ACC112 (cell line): Measurements from ENCODE around the gene MAP1B.

Experiments
- H2AFZ ChIP-seq: fragments of 200-600 bp; sonication (generic); one replicate; pipeline ENCODE4 v1.6.0; 2017; ENCODE audit warnings: antibody characterized with exemption, low read length; ENCODE audit not compliant: unreplicated experiment
- H3K27ac ChIP-seq: fragments of 200-600 bp; sonication (generic); 2 replicates; pipeline ENCODE4 v1.5.1; 2014; ENCODE audit warnings: low read depth, mild to moderate bottlenecking, antibody characterized with exemption, low read length, moderate library complexity
- H3K27me3 ChIP-seq: fragments of 200-600 bp; sonication (generic); 2 replicates; pipeline ENCODE4 v1.6.1; 2014; ENCODE audit warnings: mild to moderate bottlenecking, antibody characterized with exemption, low read length, moderate library complexity, mixed read lengths; ENCODE audit not compliant: insufficient read depth
- H3K36me3 ChIP-seq: fragments of 200-600 bp; sonication (generic); 2 replicates; pipeline ENCODE4 v1.6.1; 2016; ENCODE audit warnings: mild to moderate bottlenecking, antibody characterized with exemption, low read length, moderate library complexity, mixed read lengths; ENCODE audit not compliant: insufficient read depth
- H3K4me1 ChIP-seq: fragments of 200-600 bp; sonication (generic); one replicate; pipeline ENCODE4 v1.6.1; 2016; ENCODE audit warnings: low read length, mixed read lengths; ENCODE audit not compliant: insufficient read depth, unreplicated experiment, control insufficient read depth
- H3K4me3 ChIP-seq: fragments of 200-600 bp; sonication (generic); 2 replicates; pipeline ENCODE4 v1.5.1; 2014; ENCODE audit warnings: mild to moderate bottlenecking, low read depth, low read length
- H3K79me2 ChIP-seq: fragments of 200-600 bp; sonication (generic); one replicate; pipeline ENCODE4 v1.6.0; 2016; ENCODE audit warnings: low read length; ENCODE audit not compliant: control insufficient read depth, unreplicated experiment, insufficient read depth

The MAP1B gene

DNA sequence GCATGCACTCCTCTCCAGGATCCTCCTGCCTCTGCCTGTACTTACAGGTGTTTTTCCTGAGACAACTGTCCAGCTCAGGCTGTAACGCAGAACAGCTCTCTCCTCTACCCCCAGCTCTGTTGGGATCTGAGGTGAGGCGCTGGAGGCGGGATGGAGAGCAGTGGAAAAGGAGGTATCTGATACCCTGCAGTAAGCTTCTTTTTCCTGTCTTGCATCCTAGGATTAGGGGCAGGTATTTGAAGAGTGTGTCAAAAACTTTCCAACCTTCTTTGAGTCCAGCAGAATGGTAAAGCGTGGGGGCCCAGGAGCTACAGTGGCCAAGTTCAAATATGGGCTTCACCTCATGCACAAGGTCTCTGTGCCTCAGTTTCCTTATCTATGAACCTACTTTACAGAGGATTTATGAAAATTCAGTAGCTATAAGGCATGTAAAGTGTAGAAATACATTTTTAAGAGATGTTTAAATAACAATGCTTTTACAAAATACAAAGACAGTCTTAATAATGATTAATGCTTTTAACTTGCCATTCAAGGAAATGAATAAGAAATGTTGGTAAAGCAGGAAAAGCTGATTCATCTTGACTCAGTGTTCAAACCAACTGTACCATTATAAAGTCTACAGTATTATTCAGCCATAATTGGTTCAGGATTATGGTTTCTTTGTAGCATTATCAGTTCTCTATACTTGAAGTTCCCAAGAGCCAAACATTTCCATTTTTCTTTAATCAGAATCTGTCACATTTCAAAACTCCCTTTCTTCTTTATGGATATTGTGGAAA, 26.1 kb downstream of the MAP1B start:
- Histone ChIP-seq H3K4me1 (peaks cover 90% of the 10 kb centered on the region), H3K27ac (peak overlapping the region; percentile 90), H3K36me3 (no peaks in the 10 kb centered on the region), H2AFZ (no peak overlapping the region), H3K4me3 (peak overlapping the region; percentile 37), H3K79me2 (peaks cover 77% of the 10 kb centered on the region), H3K27me3 (no peaks in the 10 kb centered on the region)

DNA sequence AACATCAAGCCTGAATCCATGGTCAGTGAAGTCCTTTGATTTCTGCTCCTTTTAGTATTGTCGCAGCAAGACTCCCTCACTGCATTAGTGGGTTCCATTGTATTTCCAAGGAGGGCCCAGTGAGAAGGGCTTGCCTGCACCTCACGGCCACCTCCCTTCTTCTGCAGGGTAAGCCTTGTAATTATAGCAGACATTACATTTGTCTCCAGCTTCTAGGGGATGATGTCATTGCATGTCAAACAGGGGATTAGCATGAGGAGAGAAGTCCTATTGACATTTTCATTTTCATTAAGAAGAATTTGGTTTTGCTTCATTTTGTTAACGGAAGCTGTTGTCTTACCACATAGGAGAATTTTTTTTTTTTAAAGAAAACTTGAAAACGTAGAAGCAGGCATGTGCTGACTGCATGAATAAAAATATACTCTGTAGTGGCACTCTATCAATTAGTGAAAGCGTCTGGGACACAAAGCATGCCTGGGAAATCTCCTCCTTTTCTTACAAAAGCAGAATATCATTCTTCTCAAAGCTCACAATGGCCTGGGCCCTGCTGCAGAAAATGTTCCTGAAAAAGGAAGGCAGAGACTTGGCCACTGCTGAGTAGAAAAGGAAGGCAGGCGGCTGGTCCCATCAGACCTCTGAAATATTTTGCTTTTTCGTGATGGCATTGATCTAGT, 27.1 kb downstream of the MAP1B start:
- Histone ChIP-seq H3K27me3 (no peaks in the 10 kb centered on the region), H2AFZ (no peak overlapping the region), H3K36me3 (no peaks in the 10 kb centered on the region), H3K4me3 (peak overlapping the region; percentile 37; the same call in 1 of the 2 replicates), H3K79me2 (peaks cover 78% of the 10 kb centered on the region), H3K4me1 (peaks cover 95% of the 10 kb centered on the region), H3K27ac (peak overlapping the region; percentile 90)

DNA sequence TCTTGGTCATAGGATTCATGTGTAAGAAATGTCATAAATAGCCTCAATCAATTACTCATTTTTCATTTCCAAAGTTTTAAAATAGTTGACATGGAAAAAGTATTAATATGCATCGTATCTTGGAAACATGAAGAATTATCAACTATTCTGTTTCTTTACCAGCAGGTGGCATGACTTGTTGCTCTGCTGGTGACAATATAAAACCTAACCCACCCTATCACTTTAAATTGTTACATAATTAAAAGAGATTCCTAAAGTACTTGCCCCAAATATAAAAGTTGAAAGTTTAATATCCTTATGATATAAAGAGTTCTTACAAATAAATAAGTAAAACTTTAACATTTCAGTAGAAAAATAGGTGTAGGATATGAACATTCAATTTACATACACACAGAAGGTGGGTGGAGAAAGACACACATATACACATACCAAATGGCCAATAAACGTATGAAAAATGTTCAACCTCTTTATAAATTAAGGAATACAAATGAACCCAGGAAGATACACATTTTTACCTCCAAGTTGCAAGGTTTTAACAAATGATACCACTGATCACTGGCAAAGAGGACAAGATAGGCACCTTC, 30.6 kb downstream of the MAP1B start:
- H2AFZ ChIP-seq = no peak overlapping the region
- H3K27me3 ChIP-seq = no peaks in the 10 kb centered on the region
- H3K79me2 ChIP-seq = peaks cover 74% of the 10 kb centered on the region
- H3K36me3 ChIP-seq = no peaks in the 10 kb centered on the region
- peak overlapping the region; percentile 95 for H3K27ac ChIP-seq
- peaks cover 93% of the 10 kb centered on the region for H3K4me1 ChIP-seq
- peak overlapping the region; percentile 61; the same call in 1 of the 2 replicates for H3K4me3 ChIP-seq

DNA sequence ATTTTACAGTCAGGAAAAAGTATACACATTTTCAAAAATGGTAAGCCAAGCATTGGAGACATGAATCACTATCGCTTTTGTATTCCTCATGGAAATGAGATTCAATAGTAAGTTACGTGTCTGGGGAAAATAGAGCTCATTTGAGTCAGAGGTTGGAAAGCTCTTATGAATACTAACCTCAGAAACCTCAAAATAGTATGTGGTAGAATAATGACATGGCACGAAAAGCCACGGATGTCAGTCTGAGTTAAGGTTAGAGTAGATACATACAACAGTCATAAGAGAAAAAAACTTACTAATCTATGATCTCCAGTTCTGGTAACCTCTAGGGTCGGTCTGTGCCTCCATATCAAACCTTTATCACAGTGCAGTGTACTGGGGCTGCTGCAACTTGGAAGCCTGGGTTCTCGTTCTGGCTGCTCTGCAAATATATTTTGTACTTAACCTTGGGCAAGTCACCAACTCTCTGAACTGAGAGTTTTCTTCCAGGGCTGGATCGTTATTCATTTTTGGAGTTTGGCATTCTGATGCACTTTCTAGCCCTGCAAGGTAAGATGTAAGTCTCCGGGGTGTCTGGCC, 31.8 kb downstream of the MAP1B start:
- Histone ChIP-seq H3K79me2 (peaks cover 79% of the 10 kb centered on the region), H3K4me3 (peak overlapping the region; percentile 44), H3K27ac (peak overlapping the region; percentile 95), H3K36me3 (peaks cover 7% of the 10 kb centered on the region; the same call in 1 of the 2 replicates), H2AFZ (no peak overlapping the region), H3K27me3 (no peaks in the 10 kb centered on the region), H3K4me1 (peaks cover 84% of the 10 kb centered on the region)

DNA sequence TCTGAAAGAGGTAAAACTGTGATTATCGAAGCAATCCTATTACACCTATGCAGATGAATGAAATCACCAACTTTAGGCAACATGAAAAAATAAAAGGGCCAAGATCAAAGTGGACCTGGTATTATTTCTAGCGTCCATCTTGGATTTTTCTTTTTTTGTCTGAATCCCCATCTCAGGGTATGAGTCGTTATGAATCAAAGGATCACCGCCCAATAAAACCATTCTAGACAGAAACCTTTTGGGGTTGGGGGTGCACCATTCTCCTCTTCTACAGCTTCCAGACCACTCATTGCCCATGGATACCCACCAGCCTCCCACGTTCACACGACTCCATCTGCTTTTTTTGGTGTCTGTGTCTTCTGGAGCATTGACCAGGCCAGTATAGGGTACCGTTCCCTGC, 33.4 kb downstream of the MAP1B start:
- Histone ChIP-seq H3K36me3 (peaks cover 7% of the 10 kb centered on the region; the same call in 1 of the 2 replicates), H3K79me2 (peaks cover 79% of the 10 kb centered on the region), H2AFZ (no peak overlapping the region), H3K27ac (peak overlapping the region; percentile 95), H3K4me1 (peaks cover 81% of the 10 kb centered on the region), H3K4me3 (peak overlapping the region; percentile 25; the same call in 1 of the 2 replicates), H3K27me3 (no peaks in the 10 kb centered on the region)

DNA sequence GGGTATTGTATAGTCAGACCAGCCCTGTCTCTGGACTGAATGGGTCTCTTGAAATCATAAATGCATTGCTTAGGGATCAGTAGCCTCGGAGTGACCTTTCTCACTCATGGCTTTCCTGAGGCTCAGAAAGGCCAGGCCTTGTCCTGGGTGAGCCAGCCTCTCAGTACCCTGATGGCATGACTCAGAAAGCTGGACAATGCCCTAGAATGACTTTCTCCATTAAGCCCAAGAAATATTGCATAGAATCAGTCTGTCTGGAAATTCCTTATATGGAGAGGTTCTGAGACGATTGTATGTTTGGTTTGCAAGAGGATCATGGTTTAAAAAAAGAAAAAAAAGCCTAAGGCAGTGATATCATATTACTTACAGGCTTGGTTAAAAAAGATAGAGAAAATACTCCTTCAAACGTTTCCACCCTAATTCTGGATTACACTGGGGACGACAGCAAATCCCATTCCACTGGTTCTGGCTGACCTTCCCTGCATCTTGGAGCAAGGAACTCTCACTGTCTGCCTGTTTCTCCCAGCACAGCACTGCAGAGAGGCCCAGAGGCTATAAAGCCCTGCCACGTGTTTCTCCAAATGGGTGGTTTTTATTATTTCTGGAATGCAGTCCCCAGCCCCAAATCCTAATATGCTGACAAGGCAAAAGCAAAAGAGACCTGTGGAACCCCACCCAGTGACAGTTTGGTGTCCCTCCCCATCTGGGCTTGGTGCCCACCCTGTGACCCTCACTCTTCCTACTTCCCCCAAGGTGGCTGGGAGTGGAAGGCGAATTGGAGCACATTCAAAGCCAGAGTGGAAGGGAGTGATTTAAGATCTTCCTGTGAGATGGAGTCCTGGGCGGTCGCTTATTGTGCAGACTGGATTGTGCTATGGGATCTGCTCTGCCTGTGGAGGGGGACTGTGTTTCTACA, 34.4 kb downstream of the MAP1B start:
- peaks cover 81% of the 10 kb centered on the region for H3K4me1 ChIP-seq
- H3K4me3 ChIP-seq = peak overlapping the region; percentile 23; the same call in 1 of the 2 replicates
- H3K79me2 ChIP-seq = peaks cover 79% of the 10 kb centered on the region
- H2AFZ ChIP-seq = no peak overlapping the region
- H3K36me3 ChIP-seq = peaks cover 7% of the 10 kb centered on the region; the same call in 1 of the 2 replicates
- H3K27me3 ChIP-seq = no peaks in the 10 kb centered on the region
- H3K27ac ChIP-seq = peak overlapping the region; percentile 95

DNA sequence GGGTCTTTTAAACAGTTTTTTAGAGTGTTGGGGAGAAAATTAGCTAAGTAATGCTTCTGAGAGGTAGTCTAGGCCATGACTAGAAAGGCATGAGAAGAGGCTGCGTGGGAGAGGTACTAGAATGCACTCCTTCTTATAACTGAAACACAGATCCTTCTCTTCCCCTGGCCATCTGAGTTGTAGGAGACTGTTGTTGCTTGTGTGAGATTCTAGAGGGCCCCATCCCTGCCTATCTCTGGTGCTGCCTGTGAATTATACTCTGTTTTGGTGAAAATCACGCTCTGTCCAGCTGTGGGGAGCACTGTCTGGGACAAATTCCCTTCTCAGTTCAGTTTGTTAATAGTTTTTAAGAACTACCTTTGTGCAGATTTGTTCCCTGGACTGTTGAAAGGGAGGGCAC, 37.5 kb downstream of the MAP1B start:
- no peak overlapping the region for H3K4me3 ChIP-seq
- H3K4me1 ChIP-seq = peaks cover 54% of the 10 kb centered on the region
- peak overlapping the region; percentile 56 for H3K27ac ChIP-seq
- H2AFZ ChIP-seq = no peak overlapping the region
- H3K36me3 ChIP-seq = peaks cover 7% of the 10 kb centered on the region; the same call in 1 of the 2 replicates
- peaks cover 74% of the 10 kb centered on the region for H3K79me2 ChIP-seq
- H3K27me3 ChIP-seq = no peaks in the 10 kb centered on the region

DNA sequence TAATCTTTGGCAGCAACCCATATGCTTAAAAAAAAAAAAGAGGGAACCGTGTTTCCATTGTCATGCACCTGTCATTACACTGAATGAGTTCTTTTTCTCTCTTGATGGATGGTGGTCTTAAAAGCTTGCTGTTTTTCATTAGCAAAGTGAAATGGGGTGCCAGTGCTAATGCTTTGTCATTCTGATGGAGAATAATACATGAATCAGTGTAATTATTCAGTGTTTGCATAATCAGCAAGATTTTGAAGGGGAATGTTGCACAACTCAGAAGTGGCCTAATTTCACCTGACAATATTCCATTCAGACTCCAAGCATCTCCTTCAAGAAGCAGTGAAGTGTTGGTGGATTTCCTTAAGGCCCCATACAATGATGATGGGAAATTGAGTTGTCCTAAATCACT, 38.1 kb downstream of the MAP1B start:
- H3K4me1 ChIP-seq = peaks cover 56% of the 10 kb centered on the region
- H3K27me3 ChIP-seq = no peaks in the 10 kb centered on the region
- H3K4me3 ChIP-seq = no peak overlapping the region
- peak overlapping the region; percentile 56 for H3K27ac ChIP-seq
- peaks cover 7% of the 10 kb centered on the region; the same call in 1 of the 2 replicates for H3K36me3 ChIP-seq
- peaks cover 72% of the 10 kb centered on the region for H3K79me2 ChIP-seq
- no peak overlapping the region for H2AFZ ChIP-seq

DNA sequence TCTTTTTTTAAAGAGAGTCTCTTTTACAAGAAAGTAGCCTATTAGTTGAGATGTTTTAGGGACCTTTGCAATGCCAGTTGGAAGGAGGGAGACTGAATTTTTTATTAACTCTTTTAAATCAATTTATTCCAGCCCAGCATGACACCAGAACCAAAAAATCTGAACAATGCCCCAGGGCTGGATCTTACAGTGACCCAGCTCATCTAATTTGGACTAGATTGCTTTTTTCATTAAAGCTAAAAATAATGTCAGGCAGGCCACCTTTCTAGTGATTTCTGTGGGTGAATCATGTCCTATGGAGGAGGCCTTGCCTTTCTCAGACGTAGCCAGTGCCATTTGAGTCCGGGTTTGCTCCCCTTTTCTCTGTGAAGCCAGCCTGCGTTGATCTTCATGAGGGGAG, 38.8 kb downstream of the MAP1B start:
- Histone ChIP-seq H3K27ac (no peak overlapping the region), H3K27me3 (no peaks in the 10 kb centered on the region), H3K36me3 (peaks cover 7% of the 10 kb centered on the region; the same call in 1 of the 2 replicates), H3K4me1 (peaks cover 56% of the 10 kb centered on the region), H2AFZ (no peak overlapping the region), H3K79me2 (peaks cover 72% of the 10 kb centered on the region), H3K4me3 (no peak overlapping the region)
